ENCODE data around the gene TSEN2.
"Not testable (repeated sequence)": the region's sequence is repeated elsewhere in the genome, so short reads cannot be mapped to it uniquely, and the experiment has no call there.

The TSEN2 gene

DNA sequence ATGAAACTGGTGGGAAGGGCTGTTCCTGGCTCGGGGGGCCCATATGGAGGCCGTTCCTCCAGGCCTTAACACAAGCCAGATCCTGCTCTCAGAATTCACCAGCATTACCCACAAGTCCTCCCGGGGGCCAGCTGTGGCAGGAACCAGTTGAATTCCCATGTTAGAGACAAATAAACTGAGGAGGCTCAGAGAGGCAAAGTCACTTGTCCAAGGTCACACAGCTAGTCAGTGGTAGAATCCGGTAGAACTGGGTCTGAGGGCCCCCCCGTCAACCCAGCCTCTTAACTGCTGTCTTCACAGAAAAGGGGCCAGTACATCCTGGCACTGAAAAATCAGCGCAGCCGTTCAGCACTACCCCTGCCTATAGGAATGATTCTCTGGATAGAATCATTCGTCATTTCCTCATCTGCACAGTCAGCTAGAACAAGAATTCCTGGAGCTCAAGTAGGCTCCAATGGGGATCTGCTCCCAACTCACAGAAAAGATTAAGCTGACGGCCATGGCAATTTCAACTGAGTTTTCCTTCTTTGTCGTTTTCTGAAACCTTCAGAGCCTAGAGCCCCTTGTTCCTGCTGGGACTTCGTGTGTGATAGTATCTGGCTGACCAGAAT lies 12.2 kb upstream of the TSEN2 start:
- DNase-seq (ENCODE audit: low read depth), result no peak

DNA sequence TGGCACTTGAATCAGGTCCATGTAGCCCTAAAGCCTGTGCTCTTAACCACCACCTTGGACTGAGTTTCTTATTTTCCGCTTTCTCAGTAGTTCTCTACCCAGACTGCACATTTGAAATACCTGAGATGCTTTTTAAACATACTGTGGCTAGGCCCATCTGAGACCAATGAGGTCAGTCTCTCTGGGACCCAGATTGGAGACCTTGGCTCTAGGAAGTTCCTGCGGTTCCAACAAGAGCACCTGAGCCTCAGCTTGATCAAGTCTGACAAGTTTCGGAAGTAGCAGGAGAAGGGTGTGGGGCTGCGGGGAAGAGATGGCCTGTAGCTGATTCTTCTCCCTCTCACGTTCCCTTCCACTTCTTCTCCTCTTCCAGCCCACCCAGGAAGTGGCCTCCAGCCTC lies 11.5 kb upstream of the TSEN2 start:
- no peak for DNase-seq (ENCODE audit: low read depth)

DNA sequence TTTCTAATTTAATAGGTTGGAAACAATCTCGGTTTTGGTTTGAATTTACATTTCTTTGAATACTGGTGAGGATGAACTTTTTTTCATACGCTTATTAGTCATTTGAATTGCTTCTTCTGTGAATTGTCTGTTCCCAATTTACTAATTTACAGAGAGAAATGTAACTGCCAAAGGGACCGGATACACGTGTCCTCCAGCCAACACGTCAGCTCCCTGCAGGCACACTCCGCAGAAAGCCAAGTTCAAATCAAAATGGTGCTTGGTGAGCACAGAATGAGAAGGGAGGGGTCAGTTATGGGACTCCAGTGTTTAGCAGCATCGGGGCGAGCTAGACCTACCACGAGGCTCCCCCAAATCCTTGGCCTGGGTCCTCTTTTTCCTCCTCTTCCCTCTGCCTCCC lies 10.8 kb upstream of the TSEN2 start:
- no peak for DNase-seq (ENCODE audit: low read depth)

DNA sequence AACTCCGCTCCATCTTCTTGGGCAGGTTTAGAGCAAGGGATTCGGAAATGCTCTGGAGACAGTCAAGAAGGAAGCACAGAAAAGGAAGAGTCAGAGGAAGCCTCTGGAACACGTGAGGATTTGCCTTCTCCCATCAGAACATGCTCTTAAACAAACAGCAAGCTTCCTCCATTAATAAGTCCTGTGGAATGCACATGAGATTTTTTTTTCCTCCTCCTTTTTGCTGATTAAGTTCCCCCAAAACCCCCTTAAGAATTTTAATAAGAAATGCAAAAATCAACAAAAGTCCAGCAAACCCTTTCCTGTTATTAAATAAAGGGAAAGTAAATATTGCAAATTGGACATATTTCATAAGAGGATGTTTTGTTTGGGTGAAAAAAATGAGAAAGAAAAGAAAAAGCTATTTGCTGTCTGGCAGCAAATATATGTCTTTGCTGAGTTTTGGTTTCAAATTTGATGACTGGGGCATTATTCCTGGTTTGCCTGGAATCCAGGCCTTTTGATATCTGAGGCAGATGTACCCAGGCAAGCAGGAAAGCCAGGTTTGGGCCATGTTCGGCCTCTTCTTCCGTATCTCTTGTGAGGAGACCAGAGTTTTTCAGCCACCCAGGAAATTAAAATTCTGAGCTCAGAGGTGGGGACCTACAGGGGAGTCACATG lies 7.9 kb upstream of the TSEN2 start:
- no peak for DNase-seq (ENCODE audit: low read depth)

DNA sequence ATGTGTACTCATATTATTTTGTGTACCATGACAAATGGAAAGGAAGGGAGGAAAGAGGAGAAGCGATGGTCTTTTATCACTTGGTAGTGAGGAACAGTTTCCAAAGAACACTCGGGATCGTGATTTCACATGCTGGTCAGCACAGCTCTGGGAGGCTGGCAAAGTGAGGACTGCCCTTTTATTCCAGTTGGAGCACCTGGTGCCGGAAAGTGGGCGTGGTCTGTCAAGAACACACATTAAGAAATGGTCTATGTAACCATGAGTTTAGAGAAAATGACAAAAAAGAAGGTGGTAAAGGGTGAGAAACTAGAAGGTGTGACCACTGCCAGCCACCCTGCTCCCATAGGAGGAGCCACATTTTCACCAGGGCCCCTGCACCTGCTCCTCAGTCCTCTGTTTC lies 7.0 kb upstream of the TSEN2 start:
- DNase-seq (ENCODE audit: low read depth), result no peak

DNA sequence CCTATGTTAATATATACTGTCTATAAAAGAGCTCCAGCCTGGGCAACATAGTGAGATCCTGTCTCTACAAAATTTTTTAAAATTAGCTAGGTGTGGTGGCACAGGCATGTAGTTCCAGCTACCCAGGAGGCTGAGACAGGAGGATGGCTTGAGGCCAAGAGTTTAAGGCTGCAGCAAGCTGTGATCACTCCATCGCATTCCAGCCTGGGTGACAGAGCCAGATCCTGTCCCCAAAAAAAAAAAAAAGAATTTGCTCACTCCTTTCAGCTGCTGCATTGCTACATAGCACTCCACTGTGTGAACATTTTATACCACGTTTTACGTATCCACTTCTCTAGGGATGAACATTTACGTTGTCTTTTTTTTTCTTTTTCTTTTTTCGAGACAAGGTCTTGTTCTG lies 6.0 kb upstream of the TSEN2 start:
- no peak for DNase-seq (ENCODE audit: low read depth)

DNA sequence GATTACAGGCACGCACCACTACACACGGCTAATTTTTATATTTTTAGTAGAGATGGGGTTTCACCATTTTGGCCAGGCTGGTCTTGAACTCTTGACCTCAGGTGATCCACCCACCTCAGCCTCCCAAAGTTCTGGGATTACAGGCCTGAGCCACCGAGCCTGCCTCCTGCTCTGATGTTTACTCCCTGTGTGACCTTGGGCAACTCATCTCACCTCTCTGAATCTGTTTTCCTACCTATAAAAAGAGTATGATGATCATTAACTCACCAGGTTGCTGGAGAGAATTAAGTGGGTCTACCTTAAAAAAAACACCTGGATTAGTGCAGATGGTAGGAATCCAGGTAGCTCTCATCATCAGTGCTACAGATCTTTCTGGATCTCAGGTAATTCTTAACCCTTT lies 5.1 kb upstream of the TSEN2 start:
- DNase-seq (ENCODE audit: low read depth), result not testable (repeated sequence)

DNA sequence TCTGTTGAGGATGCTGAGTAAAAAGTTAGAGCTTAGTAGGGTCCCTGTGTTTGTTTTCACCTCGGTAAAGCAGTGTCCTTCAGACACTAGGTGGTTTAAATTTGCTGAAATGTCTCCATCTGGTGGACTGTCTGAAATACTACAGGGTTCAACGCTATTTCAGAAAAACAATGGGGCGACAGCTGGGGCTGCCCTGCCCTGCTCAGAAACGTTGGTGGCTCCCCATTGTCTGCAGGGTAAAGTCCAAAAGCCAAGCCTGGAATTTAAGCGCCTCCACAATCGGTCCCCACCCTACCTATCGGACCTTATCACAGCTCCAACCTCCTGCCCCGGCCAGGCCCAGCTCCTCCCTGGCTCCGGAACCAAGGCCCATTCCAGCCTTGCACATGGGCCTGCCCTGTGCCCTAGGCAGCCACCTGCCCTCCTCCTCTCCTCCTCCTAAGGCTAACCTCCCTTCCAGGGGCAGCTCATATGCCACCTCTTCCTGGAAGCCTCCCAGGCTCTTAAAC lies 4.3 kb upstream of the TSEN2 start:
- no peak for DNase-seq (ENCODE audit: low read depth)

DNA sequence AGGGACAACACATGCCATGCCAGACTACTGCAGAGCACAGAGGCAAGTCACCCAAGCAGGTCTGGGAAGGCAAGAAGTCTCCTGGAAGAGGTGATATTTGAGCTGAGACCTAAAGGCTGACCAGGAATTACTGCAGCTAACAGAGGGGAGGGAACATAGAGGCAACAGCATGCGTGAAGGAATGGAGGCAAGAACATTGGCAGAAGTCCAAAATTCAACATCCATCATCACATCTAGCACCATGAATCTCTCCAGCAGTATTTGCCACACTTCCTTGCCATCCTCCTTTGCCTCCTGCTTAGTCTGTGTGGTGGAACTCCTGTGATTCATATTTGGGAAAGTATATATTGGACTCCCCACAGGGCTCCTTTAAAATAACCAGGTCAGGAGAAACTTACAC lies 870 bp upstream of the TSEN2 start:
- DNase-seq (ENCODE audit: low read depth), result no peak

DNA sequence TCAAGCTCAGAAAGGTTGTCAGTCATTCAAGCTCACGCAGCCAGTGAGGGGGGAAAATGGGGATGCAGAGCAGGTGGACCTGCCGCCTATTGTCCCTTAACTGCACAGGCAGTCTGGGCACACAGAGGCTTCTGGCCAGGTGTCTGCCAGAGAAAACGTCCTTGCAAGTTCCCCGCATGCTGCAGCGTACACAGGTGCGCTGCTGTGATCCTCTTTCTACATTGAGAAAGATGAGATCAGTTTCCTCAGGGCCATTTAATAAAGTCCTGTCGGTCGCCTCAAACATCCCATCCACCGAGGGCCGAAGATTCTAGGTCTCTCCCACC lies 445 bp upstream of the TSEN2 start:
- DNase-seq (ENCODE audit: low read depth), result no peak

DNA sequence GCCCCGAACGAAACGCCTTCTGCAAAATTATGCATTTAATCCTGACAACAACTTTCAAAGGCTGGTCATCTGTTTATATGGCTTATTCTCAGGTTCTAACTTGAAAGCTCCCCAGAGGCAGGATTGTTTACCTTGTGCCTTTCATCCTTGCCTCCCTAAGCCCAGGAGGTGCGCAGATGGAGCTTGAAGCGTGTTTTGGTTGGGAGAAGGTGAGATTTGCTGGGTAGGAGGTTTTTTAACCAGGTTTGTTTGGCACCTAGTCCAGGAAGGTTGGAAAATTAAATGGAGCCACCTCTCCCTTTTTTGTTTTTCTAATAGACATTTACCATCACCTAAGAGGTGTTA lies 675 bp downstream of the TSEN2 start:
- no peak for DNase-seq (ENCODE audit: low read depth)

DNA sequence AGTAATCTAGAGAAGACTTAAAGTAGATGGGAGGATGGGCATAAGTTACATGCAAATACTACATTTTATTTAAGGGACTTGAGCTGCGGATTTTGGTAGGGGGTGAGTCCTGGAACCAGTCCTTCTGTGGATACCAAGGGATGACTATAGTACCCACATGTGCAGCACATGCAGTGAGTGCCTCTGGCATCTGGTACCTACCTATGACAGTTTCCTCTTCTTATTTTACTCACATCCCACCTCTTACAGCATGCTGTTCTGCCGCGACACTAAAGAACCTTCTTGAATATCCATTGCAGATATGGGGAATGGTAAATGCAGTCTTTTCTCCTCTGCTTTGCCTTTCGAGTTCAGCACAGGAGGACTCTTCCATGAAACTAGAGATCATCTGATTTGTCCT lies 1.7 kb downstream of the TSEN2 start:
- DNase-seq (ENCODE audit: low read depth), result no peak

DNA sequence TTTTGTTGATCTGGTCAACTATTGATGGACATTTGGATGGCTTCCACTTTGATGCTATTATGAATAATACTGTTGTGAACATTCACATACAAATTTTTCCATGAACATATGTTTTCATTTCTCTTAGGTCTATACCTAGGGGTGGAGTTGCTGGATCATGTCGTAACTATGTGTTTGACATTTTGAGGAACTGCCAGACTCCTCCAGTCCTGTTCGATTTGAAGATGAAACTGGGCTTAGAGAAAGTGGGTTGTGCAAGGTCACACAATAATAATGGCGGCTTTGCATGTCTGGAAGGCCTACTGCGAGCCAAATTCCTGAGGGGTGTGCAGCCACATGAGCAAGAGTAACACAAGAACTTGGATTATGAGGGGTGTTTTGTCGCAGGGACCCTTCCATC lies 2.6 kb downstream of the TSEN2 start:
- DNase-seq (ENCODE audit: low read depth), result no peak

DNA sequence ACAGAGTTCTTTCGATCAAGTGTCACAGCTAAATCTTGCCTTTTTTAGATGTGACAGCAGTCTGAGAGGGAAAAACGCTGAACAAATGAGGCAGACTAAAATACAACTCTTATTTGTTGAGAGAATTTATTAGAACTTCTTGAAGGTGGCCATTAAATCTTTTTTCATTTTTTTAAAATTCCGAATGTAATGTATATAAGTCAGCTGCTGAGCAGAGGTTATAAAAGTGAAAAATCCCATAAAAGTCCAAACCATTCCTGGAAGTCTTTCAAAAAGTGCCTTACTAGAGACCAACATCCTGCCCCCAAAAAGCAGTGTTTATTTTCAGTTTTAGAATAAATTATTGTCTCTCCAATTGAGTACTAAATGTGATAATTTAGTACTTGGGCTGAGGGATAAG lies 3.1 kb downstream of the TSEN2 start:
- no peak for DNase-seq (ENCODE audit: low read depth)

DNA sequence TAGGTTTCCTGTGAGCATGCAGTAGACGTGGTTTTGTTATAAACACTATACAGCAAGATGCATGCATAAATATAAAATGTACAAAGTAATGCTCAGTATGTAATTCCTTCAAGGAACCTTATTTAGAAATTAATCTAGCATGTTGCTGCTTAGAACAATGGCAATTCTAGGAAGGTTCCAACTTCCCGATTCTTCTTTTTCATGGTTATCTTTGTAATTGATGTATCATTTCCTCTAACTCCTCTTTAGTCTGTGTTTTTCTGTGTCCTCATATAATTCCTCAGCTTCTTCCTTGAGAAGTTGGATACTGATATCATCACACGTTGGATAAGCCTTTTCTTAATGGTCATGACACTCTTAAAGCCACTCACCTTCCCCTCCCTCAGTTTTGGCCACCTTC lies 3.5 kb downstream of the TSEN2 start:
- no peak for DNase-seq (ENCODE audit: low read depth)

DNA sequence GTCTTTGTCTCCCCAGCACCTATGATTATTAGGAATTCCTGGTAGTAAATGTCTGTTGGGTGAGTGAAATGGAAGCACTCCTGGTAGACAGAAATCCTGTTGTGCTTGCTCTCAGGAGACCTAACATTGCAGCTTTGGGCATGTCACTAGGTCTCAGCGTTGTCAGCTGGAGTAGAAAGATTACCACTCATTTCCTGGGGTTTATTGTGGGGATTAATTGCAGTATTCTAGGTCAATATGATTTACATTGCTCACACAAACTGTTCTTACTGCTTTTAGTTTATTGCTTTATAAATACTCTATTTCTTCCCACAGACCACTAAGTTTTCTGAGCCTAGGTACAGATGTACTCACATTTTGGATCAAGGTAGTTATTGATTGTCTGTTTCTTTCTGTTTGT lies 5.1 kb downstream of the TSEN2 start:
- no peak for DNase-seq (ENCODE audit: low read depth)

DNA sequence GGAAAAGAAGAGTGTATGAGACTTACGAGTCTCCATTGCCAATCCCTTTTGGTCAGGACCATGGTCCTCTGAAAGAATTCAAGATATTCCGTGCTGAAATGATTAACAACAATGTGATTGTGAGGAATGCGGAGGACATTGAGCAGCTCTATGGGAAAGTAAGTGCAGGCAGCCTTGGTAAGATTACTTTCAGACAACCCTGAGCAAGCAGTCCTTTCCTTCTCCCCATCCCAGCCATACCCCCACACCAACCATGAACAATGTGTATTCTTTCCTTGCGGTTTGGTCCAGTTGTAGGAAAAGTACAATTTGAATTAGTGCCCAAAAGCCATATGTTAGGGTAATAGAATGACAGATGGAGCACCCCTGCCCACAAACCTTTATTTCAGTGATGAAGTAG lies 5.6 kb downstream of the TSEN2 start:
- DNase-seq (ENCODE audit: low read depth), result no peak

DNA sequence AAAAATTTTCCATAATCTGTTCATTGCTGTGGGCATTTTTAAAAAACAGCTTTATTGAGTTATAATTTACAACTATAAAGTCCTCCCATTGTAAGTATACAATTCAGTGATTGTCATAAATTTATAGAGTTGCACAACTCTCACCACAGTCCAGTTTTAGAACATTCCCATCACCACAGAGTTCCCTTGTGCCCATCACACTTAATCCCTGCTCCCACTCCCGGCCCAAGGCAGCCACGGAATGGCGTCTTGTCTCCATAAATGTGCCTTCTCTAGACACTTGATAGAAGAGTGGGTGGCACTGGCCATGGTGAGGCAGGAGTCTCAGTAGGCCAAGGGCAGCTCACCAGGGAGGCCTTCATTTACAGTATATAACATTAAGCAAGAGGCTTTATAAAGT lies 6.3 kb downstream of the TSEN2 start:
- DNase-seq (ENCODE audit: low read depth), result no peak

DNA sequence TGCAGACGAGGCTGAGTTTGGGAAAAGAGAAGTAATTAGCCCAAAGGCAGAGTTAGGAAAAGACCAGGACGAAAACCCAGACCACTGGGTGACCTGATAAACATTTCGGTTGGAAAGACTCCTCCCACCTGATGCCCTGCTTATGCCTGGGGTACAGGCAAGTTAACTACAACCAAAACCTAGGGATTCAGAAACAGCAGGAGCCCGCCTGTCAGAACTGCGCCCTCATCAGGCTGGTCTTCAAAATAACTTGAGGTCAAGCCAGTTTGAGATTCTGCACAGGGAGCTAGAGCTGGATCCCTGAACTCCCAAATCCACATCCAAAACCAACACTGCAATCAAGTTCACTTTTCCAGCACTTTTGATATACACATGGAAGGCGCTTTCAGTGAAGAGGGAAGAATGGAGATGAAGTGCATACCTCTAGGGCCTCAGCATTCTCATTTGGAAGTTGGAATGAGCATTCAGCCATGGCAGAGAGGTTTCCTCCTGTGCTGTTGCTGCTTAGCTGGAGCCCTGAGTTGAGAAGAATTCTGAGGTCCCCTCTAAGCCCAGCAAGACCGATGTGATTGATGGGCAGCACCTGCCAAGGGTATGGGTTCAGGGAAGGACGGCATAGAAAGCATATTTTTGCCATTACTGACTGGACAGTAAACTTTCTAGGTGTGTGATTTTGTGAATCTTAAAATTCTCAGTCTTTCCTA lies 11.6 kb downstream of the TSEN2 start:
- DNase-seq (ENCODE audit: low read depth), result no peak

DNA sequence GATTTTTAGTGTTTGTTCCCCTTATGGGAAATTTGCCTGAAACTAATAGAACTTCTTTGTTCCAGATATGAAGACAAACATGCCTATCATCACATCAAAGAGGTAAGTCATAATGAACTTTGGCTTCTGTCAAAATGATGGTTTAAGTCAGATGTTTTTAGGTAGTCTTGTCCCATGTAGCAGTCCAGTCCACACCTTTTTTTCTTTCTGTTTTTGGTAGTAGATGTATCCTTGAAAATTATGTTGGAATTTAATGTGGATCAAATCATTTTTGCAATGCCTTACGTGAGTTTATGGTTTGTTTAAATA lies 12.1 kb downstream of the TSEN2 start:
- DNase-seq (ENCODE audit: low read depth), result no peak

DNA sequence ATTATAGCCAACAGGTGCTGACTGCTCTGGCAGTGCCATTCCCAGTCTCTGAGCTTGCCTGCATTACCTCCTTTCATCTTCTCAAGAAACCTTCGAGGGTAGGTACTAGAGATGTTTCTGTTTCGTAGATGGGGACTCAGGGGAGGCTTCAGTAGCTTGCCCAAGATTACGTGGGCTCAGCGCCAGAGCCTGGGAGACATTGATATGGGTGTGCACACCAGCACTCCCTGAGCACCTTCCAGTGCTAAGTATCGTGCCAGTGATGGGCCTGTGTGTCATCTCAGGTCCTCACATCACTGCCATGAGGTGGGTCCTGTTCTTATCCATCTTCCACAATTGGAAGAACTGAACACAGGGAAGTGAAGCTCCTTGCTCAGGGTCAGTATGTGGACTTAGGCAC lies 15.2 kb downstream of the TSEN2 start:
- DNase-seq (ENCODE audit: low read depth), result no peak

DNA sequence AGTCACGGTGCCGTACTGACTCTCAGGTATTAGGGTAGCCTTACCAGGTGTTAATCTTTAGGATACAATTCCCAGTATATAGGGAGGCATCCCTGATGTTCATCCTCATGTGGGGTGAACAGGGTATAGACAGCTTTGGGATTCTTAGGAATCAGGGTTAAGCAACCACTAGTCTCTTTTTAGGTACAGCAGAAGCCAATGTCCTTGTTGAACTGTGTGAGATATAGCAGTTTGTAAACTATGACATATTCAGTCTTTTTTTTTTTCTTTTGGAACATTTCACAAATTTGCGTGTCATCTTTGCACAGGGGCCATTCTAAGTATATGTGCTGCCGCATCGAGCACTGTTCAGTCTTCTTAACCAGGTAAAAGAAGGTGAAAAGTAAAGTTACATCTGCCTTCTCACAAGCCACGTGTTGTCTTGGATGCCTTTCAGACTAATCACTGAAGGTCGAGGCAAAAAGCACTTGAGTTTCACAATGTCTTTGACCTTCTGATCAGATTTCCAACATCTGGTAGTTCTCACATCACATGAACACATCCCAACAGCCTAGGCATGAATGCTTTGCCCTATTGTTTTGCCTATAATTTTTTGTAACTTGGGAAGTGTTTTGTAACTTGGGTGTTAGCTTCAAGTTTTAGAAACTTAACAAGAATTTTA lies 17.2 kb downstream of the TSEN2 start:
- no peak for DNase-seq (ENCODE audit: low read depth)

DNA sequence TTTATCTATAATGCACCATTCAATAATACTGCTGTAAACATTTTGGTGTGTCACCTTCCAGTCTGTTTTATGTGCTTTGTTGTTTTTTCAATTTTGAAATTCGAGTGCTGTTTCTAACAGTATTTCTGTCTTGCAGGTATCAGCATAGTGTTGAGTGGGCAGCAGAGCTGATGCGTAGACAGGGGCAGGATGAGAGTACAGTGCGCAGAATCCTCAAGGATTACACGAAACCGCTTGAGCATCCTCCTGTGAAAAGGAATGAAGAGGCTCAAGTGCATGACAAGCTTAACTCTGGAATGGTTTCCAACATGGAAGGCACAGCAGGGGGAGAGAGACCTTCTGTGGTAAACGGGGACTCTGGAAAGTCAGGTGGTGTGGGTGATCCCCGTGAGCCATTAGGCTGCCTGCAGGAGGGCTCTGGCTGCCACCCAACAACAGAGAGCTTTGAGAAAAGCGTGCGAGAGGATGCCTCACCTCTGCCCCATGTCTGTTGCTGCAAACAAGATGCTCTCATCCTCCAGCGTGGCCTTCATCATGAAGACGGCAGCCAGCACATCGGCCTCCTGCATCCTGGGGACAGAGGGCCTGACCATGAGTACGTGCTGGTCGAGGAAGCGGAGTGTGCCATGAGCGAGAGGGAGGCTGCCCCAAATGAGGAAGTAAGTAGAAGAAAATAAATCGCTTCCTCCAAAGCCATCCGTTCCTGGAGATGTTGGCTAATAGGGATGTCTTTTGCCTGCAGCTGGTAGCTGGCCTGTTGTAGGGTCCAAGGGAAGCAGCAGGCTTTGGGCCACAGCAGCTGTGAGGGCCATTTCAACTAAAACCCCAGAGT lies 19.1 kb downstream of the TSEN2 start:
- no peak for DNase-seq (ENCODE audit: low read depth)
